HepG2 (cell line): ENCODE data around the gene GFRA4. TPM values are rescaled to one million over a fixed set of nuclear protein-coding genes. Genes with fewer than 3 reads are reported as not detected.

Source experiments
- ADNP ChIP-seq: sonication (generic); formaldehyde crosslinking; IDR thresholded peaks from 2 replicates; pipeline ENCODE4 v1.4.0; 2020; ENCODE audit warnings: missing genetic modification reagents
- AGO2 ChIP-seq: fragments of 200-400 bp; formaldehyde crosslinking; optimal IDR thresholded peaks from 2 replicates; pipeline ENCODE3; 2017; ENCODE audit warnings: mild to moderate bottlenecking, low read depth, low read length, moderate library complexity
- BRCA1 ChIP-seq: sonication (generic); formaldehyde crosslinking; IDR thresholded peaks from 2 replicates; pipeline ENCODE4 v1.4.0; 2020; ENCODE audit warnings: missing genetic modification reagents
- CREM ChIP-seq, 2 experiments: sonication (generic) in 1 of 2; formaldehyde crosslinking in 1 of 2; IDR thresholded peaks; 2 replicates each; pipeline versions ENCODE4 v1.4.0 to v1.6.1; 2016 to 2020; ENCODE audit warnings: antibody characterized with exemption in 1 of 2, mild to moderate bottlenecking in 1 of 2, missing genetic modification reagents in 1 of 2
- ELF3 ChIP-seq: IDR thresholded peaks from 2 replicates; pipeline ENCODE4 v1.6.1; 2016; ENCODE audit warnings: missing genetic modification reagents, missing compliant biosample characterization
- FOXK2 ChIP-seq: fragments of 450-650 bp; IDR thresholded peaks from 2 replicates; pipeline ENCODE4 v1.6.1; 2016
- ISL2 ChIP-seq: sonication (generic); formaldehyde crosslinking; IDR thresholded peaks from 2 replicates; pipeline ENCODE4 v1.5.0; 2020; ENCODE audit warnings: missing genetic modification reagents
- NKX3-1 ChIP-seq: sonication (generic); formaldehyde crosslinking; IDR thresholded peaks from 2 replicates; pipeline ENCODE4 v1.5.0; 2020; ENCODE audit warnings: missing genetic modification reagents
- RAD21 ChIP-seq: fragments of 450-650 bp; formaldehyde crosslinking; IDR thresholded peaks from 2 replicates; pipeline ENCODE4 v1.5.0; 2020; ENCODE audit warnings: mild to moderate bottlenecking
- RARA ChIP-seq: IDR thresholded peaks from 2 replicates; pipeline ENCODE4 v1.6.1; 2016; ENCODE audit warnings: missing genetic modification reagents, missing compliant biosample characterization
- RELA ChIP-seq: sonication (generic); formaldehyde crosslinking; IDR thresholded peaks from 2 replicates; pipeline ENCODE4 v1.4.0; 2020; ENCODE audit warnings: missing genetic modification reagents
- SAP130 ChIP-seq: IDR thresholded peaks from 2 replicates; pipeline ENCODE4 v1.6.1; 2016; ENCODE audit warnings: low read depth
- SKI ChIP-seq: fragments of 450-650 bp; IDR thresholded peaks from one replicate; pipeline ENCODE4 v1.6.1; 2018; ENCODE audit warnings: mild to moderate bottlenecking; ENCODE audit not compliant: partially characterized antibody
- TBX2 ChIP-seq: sonication (generic); formaldehyde crosslinking; IDR thresholded peaks from 2 replicates; pipeline ENCODE4 v1.5.0; 2020; ENCODE audit warnings: missing genetic modification reagents, mild to moderate bottlenecking, borderline replicate concordance
- TEAD3 ChIP-seq: optimal IDR thresholded peaks from 2 replicates; pipeline ENCODE3; 2016; ENCODE audit warnings: borderline replicate concordance
- TRIM24 ChIP-seq: sonication (generic); formaldehyde crosslinking; IDR thresholded peaks from 2 replicates; pipeline ENCODE4 v1.8.0; 2022; ENCODE audit warnings: mild to moderate bottlenecking, missing genetic modification reagents
- ZMYM3 ChIP-seq: sonication (generic); formaldehyde crosslinking; IDR thresholded peaks from 2 replicates; pipeline ENCODE4 v1.5.1; 2020; ENCODE audit warnings: mild to moderate bottlenecking, missing genetic modification reagents
- ZNF230 ChIP-seq: sonication (generic); formaldehyde crosslinking; IDR thresholded peaks from 2 replicates; pipeline ENCODE4 v1.4.0; 2020; ENCODE audit warnings: mild to moderate bottlenecking, missing genetic modification reagents
- ZNF296 ChIP-seq: sonication (generic); formaldehyde crosslinking; conservative IDR thresholded peaks from 2 replicates; pipeline ENCODE4 v1.5.0; 2020; ENCODE audit warnings: mild to moderate bottlenecking, missing genetic modification reagents
- ZNF329 ChIP-seq: sonication (generic); formaldehyde crosslinking; IDR thresholded peaks from 2 replicates; pipeline ENCODE4 v1.9.0; 2021; ENCODE audit warnings: low read depth, mild to moderate bottlenecking, missing genetic modification reagents
- ZNF468 ChIP-seq: sonication (generic); formaldehyde crosslinking; IDR thresholded peaks from 2 replicates; pipeline ENCODE4 v1.8.0; 2022; ENCODE audit warnings: mild to moderate bottlenecking, moderate library complexity, missing genetic modification reagents
- ZNF570 ChIP-seq: sonication (generic); formaldehyde crosslinking; IDR thresholded peaks from 2 replicates; pipeline ENCODE4 v1.4.0; 2020; ENCODE audit warnings: mild to moderate bottlenecking, missing genetic modification reagents, borderline replicate concordance
- ZNF619 ChIP-seq: sonication (generic); formaldehyde crosslinking; IDR thresholded peaks from 2 replicates; pipeline ENCODE4 v1.4.0; 2020; ENCODE audit warnings: mild to moderate bottlenecking, missing genetic modification reagents
- polyA plus RNA-seq, 8 experiments: library from polyadenylated mRNA; depleted of rRNA in 3 of 8; stranded (reverse) in 7 of 8; unstranded in 1 of 8; fragments of >200 nt; fragmentation: Illumina TruSeq in 4 of 8; extraction: Trizol in 4 of 8; gene quantifications; 2 replicates each; pipeline versions ENCODE4 v1.2.1 to v1.2.3, GENCODE V29; 2011 to 2016; ENCODE audit warnings: low read depth in 4 of 8, missing spikeins in 1 of 8, mixed read lengths in 1 of 8; ENCODE audit not compliant: insufficient read depth in 1 of 8
- total RNA-seq, 5 experiments: library from RNA; depleted of rRNA; stranded (reverse); fragments of >200 nt; fragmentation: Illumina TruSeq; extraction: Trizol; gene quantifications; 2 replicates each; pipeline ENCODE4 v1.2.3, GENCODE V29; 2016; ENCODE audit warnings: low read depth in 1 of 5
- TF ChIP-seq, protein P1 (sequence below): sonication (generic); formaldehyde crosslinking; IDR thresholded peaks from 2 replicates; pipeline ENCODE4 v1.4.0; 2020; ENCODE audit warnings: missing genetic modification reagents, borderline replicate concordance
- TF ChIP-seq, protein P2 (sequence below): sonication (generic); formaldehyde crosslinking; IDR thresholded peaks from 2 replicates; pipeline ENCODE4 v1.4.0; 2020; ENCODE audit warnings: missing genetic modification reagents, low read depth, mild to moderate bottlenecking, borderline replicate concordance
- TF ChIP-seq, protein P3 (sequence below): sonication (generic); formaldehyde crosslinking; IDR thresholded peaks from 2 replicates; pipeline ENCODE4 v1.4.0; 2020; ENCODE audit warnings: mild to moderate bottlenecking, missing genetic modification reagents
- TF ChIP-seq, protein P4 (sequence below), 2 experiments: fragments of 450-650 bp in 1 of 2; sonication (generic) in 1 of 2; formaldehyde crosslinking; IDR thresholded peaks; 2 replicates each; pipeline versions ENCODE4 v1.5.0 to v1.8.0; 2020 to 2022; ENCODE audit warnings: mild to moderate bottlenecking in 1 of 2, missing genetic modification reagents in 1 of 2

Gene GFRA4
- total and polyA plus RNA-seq, 2 of the 13 experiments (the other 11 are each of a cell fraction or from before 2014, with no cell fraction given), result not detected

DNA sequence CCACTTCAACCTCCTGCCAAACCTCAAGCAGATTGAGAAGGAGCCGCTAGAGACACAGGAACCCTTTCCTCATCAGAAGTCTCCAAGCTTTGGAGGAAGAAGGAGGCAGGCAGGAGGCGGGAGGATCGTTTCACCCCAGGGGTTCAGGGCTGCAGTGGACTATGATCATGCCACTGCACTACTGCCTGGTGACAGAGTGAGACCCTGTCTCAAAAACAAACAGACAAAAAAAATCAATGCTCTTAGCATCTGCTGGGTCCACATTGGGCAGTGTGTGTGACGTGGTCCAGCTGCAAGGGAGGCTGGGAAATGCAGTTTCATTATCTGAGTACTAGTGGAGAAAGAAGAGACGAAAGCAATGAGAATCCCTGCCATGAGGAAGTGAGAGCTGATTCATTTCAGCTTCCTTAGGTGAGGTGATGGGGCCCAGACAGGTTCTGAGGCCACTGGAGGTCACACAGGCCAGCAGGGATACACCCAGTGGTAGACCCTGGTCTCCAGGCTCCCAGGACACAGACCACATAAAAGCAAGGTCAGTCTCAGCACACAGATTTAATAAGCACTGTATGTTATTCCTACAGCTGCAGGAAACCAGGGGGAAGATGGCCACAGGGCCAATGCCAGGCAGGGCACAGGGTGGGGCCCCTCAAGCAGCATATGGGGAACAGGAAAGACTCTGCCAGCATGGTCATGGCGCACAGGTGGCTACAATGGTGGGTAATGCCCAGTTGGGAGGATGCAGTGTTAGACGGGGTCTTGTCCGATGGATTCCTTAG, 4.3 kb downstream of the GFRA4 start (continued):
- TF ChIP-seq, protein P1, sequence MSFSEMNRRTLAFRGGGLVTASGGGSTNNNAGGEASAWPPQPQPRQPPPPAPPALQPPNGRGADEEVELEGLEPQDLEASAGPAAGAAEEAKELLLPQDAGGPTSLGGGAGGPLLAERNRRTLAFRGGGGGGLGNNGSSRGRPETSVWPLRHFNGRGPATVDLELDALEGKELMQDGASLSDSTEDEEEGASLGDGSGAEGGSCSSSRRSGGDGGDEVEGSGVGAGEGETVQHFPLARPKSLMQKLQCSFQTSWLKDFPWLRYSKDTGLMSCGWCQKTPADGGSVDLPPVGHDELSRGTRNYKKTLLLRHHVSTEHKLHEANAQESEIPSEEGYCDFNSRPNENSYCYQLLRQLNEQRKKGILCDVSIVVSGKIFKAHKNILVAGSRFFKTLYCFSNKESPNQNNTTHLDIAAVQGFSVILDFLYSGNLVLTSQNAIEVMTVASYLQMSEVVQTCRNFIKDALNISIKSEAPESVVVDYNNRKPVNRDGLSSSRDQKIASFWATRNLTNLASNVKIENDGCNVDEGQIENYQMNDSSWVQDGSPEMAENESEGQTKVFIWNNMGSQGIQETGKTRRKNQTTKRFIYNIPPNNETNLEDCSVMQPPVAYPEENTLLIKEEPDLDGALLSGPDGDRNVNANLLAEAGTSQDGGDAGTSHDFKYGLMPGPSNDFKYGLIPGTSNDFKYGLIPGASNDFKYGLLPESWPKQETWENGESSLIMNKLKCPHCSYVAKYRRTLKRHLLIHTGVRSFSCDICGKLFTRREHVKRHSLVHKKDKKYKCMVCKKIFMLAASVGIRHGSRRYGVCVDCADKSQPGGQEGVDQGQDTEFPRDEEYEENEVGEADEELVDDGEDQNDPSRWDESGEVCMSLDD, result peak; percentile 93
- TF ChIP-seq ZNF329 (CRISPR knock-in tag), result no peak
- no peak for TF ChIP-seq BRCA1 (CRISPR knock-in tag)
- no peak for TF ChIP-seq RAD21 (CRISPR knock-in tag)
- no peak for TF ChIP-seq ZNF296 (CRISPR knock-in tag)
- no peak; the same call in 1 of the 2 replicates for TF ChIP-seq ZNF230 (CRISPR knock-in tag)
- TF ChIP-seq ELF3, result peak; percentile 56; the same call in 1 of the 2 replicates
- TF ChIP-seq ADNP (CRISPR knock-in tag), result no peak
- TF ChIP-seq CREM (IDR thresholded peaks at IDR 0.05), result peak; percentile 97
- TF ChIP-seq CREM (CRISPR knock-in tag; IDR thresholded peaks at IDR 0.05), result peak; percentile 17; the same call in 1 of the 2 replicates
- TF ChIP-seq, protein P2, sequence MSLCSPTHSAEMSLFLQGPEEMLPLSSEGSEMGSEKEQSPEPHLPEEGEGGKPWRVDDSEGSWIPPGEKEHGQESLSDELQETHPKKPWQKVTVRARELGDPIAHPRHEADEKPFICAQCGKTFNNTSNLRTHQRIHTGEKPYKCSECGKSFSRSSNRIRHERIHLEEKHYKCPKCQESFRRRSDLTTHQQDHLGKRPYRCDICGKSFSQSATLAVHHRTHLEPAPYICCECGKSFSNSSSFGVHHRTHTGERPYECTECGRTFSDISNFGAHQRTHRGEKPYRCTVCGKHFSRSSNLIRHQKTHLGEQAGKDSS (CRISPR knock-in tag), result peak; percentile 74; the same call in 1 of the 2 replicates
- TF ChIP-seq RELA, result no peak
- no peak for TF ChIP-seq FOXK2
- TF ChIP-seq SKI, result peak; percentile 42
- TF ChIP-seq TRIM24, result no peak
- peak; percentile 45; the same call in 1 of the 2 replicates for TF ChIP-seq ISL2
- TF ChIP-seq AGO2, result no peak
- peak; percentile 36 for TF ChIP-seq TEAD3 (CRISPR knock-in tag)
- TF ChIP-seq, protein P3, sequence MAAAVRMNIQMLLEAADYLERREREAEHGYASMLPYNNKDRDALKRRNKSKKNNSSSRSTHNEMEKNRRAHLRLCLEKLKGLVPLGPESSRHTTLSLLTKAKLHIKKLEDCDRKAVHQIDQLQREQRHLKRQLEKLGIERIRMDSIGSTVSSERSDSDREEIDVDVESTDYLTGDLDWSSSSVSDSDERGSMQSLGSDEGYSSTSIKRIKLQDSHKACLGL (CRISPR knock-in tag), result no peak; the same call in 1 of the 2 replicates
- peak; percentile 86 for TF ChIP-seq SAP130 (CRISPR knock-in tag)
- TF ChIP-seq ZNF468 (CRISPR knock-in tag), result no peak
- peak; percentile 77; the same call in 1 of the 2 replicates for TF ChIP-seq ZMYM3 (CRISPR knock-in tag)
- TF ChIP-seq NKX3-1, result no peak
- no peak; the same call in 1 of the 2 replicates for TF ChIP-seq RARA
- TF ChIP-seq ZNF570 (CRISPR knock-in tag), result no peak
- no peak; the same call in 1 of the 2 replicates for TF ChIP-seq ZNF619 (CRISPR knock-in tag)
- peak; percentile 68 for TF ChIP-seq TBX2 (CRISPR knock-in tag)
- TF ChIP-seq, protein P4, sequence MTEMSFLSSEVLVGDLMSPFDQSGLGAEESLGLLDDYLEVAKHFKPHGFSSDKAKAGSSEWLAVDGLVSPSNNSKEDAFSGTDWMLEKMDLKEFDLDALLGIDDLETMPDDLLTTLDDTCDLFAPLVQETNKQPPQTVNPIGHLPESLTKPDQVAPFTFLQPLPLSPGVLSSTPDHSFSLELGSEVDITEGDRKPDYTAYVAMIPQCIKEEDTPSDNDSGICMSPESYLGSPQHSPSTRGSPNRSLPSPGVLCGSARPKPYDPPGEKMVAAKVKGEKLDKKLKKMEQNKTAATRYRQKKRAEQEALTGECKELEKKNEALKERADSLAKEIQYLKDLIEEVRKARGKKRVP (CRISPR knock-in tag; IDR thresholded peaks at IDR 0.05), result no peak
